Prostate gland (tissue), 2 donors: ENCODE measurements around the gene INSM1. TPM values are rescaled to one million over a fixed set of nuclear protein-coding genes. Genes with fewer than 3 reads are reported as not detected.

Experiments
- DNase-seq: peaks from one replicate; pipeline ENCODE4 v3.0.0-alpha.2; 2019; ENCODE audit warnings: low spot score
- H3K27ac ChIP-seq, 2 donors: fragments of 200-600 bp; sonication (generic); 2 replicates each; pipeline ENCODE4 v1.5.1; 2017 to 2019
- H3K27me3 ChIP-seq: fragments of 200-600 bp; sonication (generic); replicated peaks from 2 replicates; pipeline ENCODE4 v1.5.1; 2019; ENCODE audit not compliant: insufficient read depth
- H3K36me3 ChIP-seq, 2 donors: fragments of 200-600 bp; sonication (generic); 1 replicate in 1 of 2; 2 replicates in 1 of 2; pipeline versions ENCODE4 v1.5.1 to v1.8.1; 2017 to 2019
- H3K4me1 ChIP-seq: fragments of 200-600 bp; sonication (generic); replicated peaks from 2 replicates; pipeline ENCODE4 v1.5.1; 2019
- H3K4me3 ChIP-seq, 2 donors: fragments of 200-600 bp; sonication (generic); 2 replicates each; pipeline ENCODE4 v1.5.1; 2017 to 2019
- H3K9me3 ChIP-seq: fragments of 200-600 bp; sonication (generic); 2 replicates; pipeline ENCODE4 v1.5.1; 2017
- POLR2A ChIP-seq: fragments of 450-650 bp; IDR thresholded peaks from one replicate; pipeline ENCODE4 v1.6.1; 2016; ENCODE audit warnings: antibody characterized with exemption, mild to moderate bottlenecking
- POLR2AphosphoS5 ChIP-seq: sonication (generic); formaldehyde crosslinking; IDR thresholded peaks from one replicate; pipeline ENCODE4 v1.6.1; 2017; ENCODE audit warnings: antibody characterized with exemption
- WGBS: methylation state at CpG from one replicate; pipeline ENCODE4 v1.1.5; 2018; 5-methylcytosine and 5-hydroxymethylcytosine counted together
- intact Hi-C: fragments of 100-400 bp; cut with DNase I; formaldehyde crosslinking; loops from one replicate; pipeline ENCODE4 v1.14.2; 2022
- total RNA-seq, 2 donors: library from RNA; depleted of rRNA; stranded (reverse); fragments of >200 nt; gene quantifications; one replicate each; pipeline ENCODE4 v1.1.0, GENCODE V29; 2016
- TF ChIP-seq, protein P1 (sequence below), 4 experiments: fragments of 200-600 bp in 2 of 4; fragments of 450-650 bp in 2 of 4; sonication (generic) in 2 of 4; IDR thresholded peaks; 1 replicate in 3 of 4; 2 replicates in 1 of 4; pipeline ENCODE4 v1.5.1; 2016 to 2019; ENCODE audit warnings: antibody characterized with exemption in 4 of 4, mild to moderate bottlenecking in 2 of 4, moderate library complexity in 2 of 4

Gene INSM1
- total RNA-seq, 2 donors from 2014 or later: 0.82 to 1.5 TPM

DNA sequence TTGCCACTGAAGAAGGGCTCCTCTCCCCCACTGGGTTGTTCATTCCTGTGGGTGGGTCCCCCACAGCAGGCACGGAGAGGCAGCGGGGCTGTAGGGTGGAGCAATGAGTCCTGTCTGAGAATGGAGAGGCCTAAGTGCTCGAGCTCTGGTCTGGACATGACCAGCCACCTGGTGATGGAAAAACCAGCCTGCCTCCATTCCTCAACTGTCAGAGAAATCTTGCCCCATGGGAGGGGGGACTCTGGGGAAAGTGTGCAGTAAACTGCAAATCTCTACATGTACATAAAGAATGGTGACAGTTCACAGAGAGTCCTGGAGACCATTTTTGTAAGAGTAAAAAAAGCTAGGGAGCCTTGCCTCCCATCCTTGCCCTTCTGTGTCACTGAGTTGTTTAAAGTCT, 34.1 kb downstream of the INSM1 start:
- Histone ChIP-seq H3K4me3 (no peak overlapping the region), H3K4me1 (no peaks in the 10 kb centered on the region), H3K9me3 (no peaks in the 10 kb centered on the region), H3K27me3 (no peaks in the 10 kb centered on the region), H3K27ac (no peak overlapping the region), H3K36me3 (no peaks in the 10 kb centered on the region)
- no peak for DNase-seq
- 72% methylated on average over 3 of the region's 3 CpGs for WGBS
- TF ChIP-seq, protein P1, sequence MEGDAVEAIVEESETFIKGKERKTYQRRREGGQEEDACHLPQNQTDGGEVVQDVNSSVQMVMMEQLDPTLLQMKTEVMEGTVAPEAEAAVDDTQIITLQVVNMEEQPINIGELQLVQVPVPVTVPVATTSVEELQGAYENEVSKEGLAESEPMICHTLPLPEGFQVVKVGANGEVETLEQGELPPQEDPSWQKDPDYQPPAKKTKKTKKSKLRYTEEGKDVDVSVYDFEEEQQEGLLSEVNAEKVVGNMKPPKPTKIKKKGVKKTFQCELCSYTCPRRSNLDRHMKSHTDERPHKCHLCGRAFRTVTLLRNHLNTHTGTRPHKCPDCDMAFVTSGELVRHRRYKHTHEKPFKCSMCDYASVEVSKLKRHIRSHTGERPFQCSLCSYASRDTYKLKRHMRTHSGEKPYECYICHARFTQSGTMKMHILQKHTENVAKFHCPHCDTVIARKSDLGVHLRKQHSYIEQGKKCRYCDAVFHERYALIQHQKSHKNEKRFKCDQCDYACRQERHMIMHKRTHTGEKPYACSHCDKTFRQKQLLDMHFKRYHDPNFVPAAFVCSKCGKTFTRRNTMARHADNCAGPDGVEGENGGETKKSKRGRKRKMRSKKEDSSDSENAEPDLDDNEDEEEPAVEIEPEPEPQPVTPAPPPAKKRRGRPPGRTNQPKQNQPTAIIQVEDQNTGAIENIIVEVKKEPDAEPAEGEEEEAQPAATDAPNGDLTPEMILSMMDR (IDR thresholded peaks at IDR 0.05): no peak
- TF ChIP-seq POLR2A (no peak), POLR2AphosphoS5 (no peak)
- intact Hi-C loops: no loop called here

DNA sequence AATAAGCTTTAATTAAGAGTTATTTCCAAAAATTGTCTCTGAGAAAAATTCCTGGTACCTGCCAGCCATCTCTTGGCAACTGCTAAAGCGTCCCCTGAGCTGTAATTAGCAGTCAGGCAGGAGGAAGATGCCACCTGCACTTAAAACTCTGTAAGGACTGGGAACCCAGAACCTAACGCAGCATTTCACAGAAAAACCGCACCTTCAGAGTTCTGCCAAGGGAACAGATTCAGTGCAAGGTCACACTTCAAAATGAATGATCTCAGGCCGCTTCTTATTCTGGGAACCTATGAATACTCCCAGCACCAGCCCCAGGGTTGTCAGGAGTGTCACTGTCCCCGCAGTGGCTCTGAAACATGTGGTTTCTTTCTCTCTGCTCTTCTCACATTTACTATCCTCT, 36.7 kb downstream of the INSM1 start:
- intact Hi-C loops: no loop called here
- no peak for DNase-seq
- Histone ChIP-seq H3K27me3 (no peaks in the 10 kb centered on the region), H3K36me3 (no peaks in the 10 kb centered on the region), H3K27ac (no peak overlapping the region), H3K4me1 (no peaks in the 10 kb centered on the region), H3K9me3 (no peaks in the 10 kb centered on the region), H3K4me3 (no peak overlapping the region)
- TF ChIP-seq POLR2A: no peak
- no peak for TF ChIP-seq POLR2AphosphoS5
- TF ChIP-seq, protein P1 (IDR thresholded peaks at IDR 0.05): no peak
- 94% methylated on average over 5 of the region's 5 CpGs for WGBS

DNA sequence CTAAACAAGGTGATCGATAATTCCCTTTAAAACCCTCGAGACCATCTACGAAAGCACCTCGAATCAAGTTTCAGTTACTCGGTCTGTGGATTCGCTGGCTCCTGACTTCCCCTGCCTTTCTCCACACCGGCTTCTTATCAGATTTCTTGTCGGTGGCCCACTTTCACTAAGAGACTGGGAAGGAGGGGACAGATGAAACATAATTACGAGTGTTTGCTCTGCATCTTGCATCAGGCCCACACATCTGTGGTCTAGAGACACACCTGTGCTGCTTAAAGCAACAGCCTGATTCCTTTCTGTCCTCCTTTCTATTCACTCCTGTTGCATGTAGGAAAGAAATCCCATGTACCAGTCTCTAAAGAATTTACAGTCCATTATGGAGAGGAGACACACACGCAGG, 37.7 kb downstream of the INSM1 start:
- intact Hi-C loops: no loop called here
- WGBS: 62% methylated on average over 10 of the region's 10 CpGs
- TF ChIP-seq, protein P1 (IDR thresholded peaks at IDR 0.05): no peak
- TF ChIP-seq POLR2A (no peak), POLR2AphosphoS5 (no peak)
- Histone ChIP-seq H3K27ac (no peak overlapping the region), H3K27me3 (no peaks in the 10 kb centered on the region), H3K36me3 (no peaks in the 10 kb centered on the region), H3K4me3 (no peak overlapping the region), H3K9me3 (no peaks in the 10 kb centered on the region), H3K4me1 (no peaks in the 10 kb centered on the region)
- no peak for DNase-seq

DNA sequence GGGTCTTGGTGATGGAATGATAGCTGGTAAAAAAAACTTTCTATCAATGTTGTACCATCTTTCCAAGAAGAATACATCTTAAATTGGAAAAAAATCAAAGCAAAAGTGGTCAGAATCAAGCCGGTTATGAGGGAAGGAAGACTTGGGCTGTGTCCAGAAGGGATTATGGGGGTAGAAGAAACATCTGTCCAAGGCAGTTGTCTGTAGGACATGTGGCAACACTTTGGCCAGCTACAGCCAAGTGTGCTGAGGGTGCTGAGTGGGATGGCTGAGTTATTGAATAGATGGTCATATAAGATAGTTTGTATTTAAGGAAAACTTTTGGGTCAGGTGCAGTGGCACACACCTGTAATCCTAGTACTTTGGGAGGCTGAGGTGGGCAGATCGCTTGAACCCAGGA, 38.4 kb downstream of the INSM1 start:
- Histone ChIP-seq H3K27ac (no peak overlapping the region), H3K27me3 (no peaks in the 10 kb centered on the region), H3K36me3 (no peaks in the 10 kb centered on the region), H3K4me3 (no peak overlapping the region), H3K4me1 (no peaks in the 10 kb centered on the region), H3K9me3 (no peaks in the 10 kb centered on the region)
- TF ChIP-seq, protein P1 (IDR thresholded peaks at IDR 0.05): no peak
- TF ChIP-seq POLR2A (no peak), POLR2AphosphoS5 (no peak)
- intact Hi-C loops: no loop called here
- 71% methylated on average over 2 of the region's 2 CpGs for WGBS
- DNase-seq: no peak

DNA sequence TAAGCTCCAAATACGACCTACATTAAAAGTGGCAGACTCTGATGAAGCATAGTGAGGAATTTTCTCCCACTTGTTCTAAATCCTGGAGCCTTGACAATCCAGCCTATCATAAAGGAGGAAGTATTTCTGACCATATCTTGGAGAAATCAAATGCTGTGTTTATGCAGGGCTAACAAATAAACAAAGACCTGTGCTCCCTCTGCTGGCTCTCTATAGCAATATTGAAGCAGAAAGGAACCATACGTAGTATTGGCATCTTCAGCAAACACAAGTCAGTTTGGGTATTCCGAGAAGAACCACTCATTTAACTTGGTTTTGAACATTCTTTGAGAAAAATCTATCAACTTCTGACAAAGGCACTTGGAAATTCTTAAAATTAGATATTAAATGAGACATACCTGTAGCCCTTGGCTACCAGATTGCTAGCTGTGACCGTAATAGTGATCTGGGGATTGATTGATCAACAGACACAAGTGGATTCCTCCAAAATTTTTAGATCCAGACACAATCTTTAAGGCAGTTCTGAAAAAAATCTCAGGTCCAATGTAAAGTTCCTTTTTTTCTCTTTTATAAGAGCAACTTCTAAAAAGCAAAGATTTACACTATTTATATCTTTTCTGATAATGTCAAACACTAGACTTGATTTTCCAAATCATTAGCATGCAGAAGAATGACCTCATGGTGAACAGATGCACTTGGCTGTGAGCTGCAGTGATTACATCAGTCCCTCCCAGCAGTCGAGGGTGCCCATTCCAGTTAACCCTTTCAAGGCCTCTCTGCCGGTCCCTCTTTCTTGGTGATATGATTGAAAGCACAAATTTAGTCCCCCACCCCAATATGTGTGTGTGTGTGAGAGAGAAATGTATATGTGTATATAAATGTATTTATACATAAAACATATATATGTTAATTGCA, 40.2 kb downstream of the INSM1 start:
- H3K9me3 ChIP-seq: no peaks in the 10 kb centered on the region
- no peaks in the 10 kb centered on the region for H3K36me3 ChIP-seq
- no peaks in the 10 kb centered on the region for H3K4me1 ChIP-seq
- TF ChIP-seq POLR2A (no peak), POLR2AphosphoS5 (no peak)
- TF ChIP-seq, protein P1 (IDR thresholded peaks at IDR 0.05): peak in 1 of 4 experiments; percentile 25
- H3K27ac ChIP-seq: no peak overlapping the region
- no peak overlapping the region for H3K4me3 ChIP-seq
- H3K27me3 ChIP-seq: no peaks in the 10 kb centered on the region
- intact Hi-C loops: no loop called here
- 68% methylated on average over 6 of the region's 6 CpGs for WGBS
- no peak for DNase-seq
